GM18907 (cell line): ENCODE results near the gene CLDN25.

Source experiments
- ATAC-seq: cut with Tn5 transposase; IDR thresholded peaks from one replicate; pipeline ENCODE4 v1.9.1; 2021; ENCODE audit warnings: mild to moderate bottlenecking, moderate library complexity; ENCODE audit not compliant: unreplicated experiment

The CLDN25 gene

DNA sequence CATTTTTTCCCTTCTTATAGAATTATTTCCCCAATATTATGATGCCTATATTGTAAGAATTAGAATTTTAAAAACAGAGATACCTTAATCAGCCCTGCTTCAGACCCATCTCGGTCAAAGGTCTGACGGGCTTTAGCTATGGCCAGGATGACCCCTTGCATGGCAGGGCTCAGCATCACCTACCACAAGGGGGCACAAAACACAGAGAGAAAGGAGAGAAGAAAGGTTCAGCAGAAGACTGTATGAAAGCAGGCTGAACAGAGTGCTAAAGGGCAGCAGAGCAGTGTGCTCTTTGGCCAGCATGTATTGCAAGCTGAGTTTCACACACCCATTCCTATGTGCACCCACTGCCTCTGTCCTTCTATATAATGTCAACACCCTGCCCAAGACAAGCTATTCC is 26.8 kb downstream of the CLDN25 start:
- peak; percentile 61 for ATAC-seq

DNA sequence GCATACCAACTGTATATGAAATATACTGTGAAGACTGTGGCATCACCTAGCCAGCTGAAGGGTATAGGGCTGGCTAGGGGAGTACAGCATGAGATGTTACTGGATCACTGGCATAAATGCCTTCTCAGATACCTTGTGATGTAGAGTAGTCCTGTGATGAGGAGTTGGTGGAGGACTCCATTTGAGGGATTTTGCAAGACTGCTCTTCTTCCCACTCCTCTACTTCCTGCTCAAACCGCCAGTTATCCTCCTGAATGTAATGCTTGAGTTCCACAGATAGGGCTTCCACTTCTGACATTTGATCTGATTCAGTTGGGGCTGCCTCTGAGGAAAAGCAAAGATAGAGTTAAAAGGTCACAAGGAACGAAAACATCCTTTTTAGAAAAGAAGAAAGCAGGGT is 29.3 kb downstream of the CLDN25 start:
- ATAC-seq = no peak

DNA sequence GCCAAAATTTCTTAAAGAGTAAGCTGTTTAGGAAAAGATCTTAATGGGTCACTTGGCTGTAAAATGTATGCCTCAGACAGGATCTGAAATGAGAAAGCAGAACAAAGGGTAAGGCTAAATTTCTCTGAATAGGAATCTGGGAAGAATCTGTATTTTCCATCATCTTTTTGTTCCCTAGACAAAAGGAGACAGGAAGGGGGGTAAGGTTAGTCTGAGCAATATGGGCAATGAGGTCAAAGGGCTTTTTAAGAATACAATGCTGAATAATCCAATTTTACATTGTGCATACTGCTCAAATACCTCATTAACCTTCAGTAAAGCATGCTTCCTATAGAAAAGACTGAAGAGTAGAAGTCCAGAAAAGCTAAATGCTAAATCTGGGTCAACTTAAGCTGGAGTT is 34.6 kb downstream of the CLDN25 start:
- ATAC-seq = no peak

DNA sequence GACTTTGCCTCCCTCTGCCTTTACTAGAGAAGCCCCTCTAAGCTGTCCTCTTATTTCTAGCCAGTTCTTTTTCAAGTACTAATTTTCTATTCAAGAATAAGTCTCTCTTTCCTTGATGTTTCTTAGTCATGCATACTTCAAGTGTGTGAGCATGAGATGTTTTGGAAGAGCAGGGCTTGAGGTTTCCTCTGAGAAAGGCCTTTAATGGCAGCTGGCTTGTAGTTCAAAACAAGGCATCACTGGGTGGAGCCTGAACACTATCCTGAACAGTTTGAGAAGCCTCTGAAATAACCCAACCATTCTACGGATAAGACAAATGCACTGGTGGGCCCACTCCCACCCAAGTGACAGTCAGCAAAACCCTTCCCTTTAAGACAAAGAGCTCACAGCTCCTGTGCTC is 37.6 kb downstream of the CLDN25 start:
- ATAC-seq = no peak

DNA sequence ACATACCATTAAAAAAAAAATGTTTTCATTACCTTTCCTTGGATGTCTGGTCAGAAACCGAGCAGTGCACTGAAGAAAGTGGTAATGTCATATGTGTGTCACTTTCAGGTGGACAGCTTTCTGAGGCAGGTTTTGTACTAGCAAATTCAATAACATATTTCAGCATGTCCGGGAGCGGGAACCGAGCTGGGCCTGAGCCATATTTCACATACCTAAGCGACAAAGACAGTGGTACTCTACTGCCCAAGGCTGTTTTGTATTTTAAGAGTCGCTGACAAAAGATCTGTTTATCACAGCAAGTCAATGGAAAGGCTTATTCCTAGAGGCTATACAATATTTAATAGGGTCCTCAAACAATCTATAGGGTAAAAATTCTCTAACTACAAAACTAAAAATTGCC is 38.0 kb downstream of the CLDN25 start:
- ATAC-seq = no peak

DNA sequence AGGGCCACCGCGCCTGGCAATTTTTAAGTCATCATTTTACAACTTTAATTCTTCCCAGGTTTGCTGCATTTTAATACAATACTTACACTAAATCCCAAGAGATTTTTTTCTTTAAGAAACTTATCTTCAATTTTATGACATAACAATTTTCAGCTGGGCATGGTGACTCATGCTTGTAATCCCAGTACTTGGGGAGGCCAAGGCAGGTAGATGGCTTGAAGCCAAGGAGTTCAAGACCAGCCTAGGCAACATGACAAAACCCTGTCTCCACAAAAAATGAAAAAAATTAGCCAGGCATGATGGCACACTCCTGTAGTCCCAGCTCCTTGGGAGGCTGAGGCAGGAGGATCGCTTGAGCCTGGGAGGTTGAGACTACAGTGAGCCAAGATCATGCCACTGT is 38.8 kb downstream of the CLDN25 start:
- ATAC-seq = no peak

DNA sequence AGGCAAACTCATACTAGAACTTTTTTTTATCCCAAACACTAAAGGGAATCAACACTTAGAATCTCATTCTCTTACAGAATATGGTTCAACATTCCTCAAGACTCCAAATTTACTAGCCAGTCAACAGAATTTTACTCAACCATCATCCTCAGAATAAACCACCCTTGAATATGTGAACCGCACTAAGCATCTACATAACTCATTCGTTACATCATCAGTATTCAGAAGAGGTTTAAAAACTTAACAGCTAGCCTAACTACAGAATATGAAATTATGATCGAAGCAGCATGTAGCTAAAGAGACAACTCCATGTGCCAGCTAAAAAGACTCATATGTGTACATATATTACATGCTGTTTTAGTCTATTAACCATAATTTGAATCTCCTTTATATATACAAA is 47.9 kb downstream of the CLDN25 start:
- ATAC-seq = no peak

DNA sequence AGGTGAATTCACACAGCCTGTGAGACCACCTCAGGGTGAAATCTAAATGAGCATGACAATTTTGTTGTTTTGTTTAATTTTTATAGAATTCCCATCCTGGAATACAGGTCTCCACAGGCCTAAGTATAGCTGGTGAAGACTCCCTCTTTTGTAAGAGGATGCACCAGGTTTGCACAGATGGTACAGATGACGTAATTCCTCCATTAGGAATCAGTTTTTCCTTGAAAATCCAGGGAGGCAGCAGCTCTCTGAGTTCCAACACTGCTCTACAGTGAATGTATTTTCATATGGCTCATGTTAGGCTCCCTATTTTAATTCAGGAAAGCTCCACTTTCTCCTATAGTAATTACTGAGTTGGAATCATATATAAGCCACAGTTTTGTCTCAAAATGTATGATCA is 48.6 kb downstream of the CLDN25 start:
- no peak for ATAC-seq

DNA sequence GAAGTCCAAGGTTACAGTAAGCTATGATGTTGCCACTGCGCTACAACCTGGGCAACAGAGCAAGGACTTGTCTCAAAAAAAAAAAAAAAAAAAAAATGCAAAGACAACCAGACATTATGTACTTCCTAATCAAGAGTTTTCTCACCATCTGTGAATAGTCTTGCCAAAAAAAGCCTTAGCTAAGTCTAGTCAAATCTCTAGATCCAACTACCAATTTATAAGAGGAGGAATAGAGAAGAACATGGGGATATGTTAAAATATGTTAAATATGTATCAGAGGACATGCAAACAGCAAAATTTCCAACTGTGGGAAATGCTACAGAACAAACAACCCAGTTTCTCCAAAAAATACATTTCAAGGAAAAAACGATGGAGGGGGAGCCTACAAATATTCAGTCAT is 50.2 kb downstream of the CLDN25 start:
- ATAC-seq = no peak
